Testis (tissue), 2 donors: ENCODE results near the gene ZSCAN32.

Source experiments
- POLR2A ChIP-seq: fragments of 450-650 bp; IDR thresholded peaks from one replicate; pipeline ENCODE4 v1.6.1; 2017; ENCODE audit warnings: antibody characterized with exemption, mild to moderate bottlenecking, moderate library complexity
- TF ChIP-seq, protein P1 (sequence below), 3 experiments: fragments of 450-650 bp in 2 of 3; fragments of 200-600 bp in 1 of 3; sonication (generic) in 1 of 3; IDR thresholded peaks; one replicate each; pipeline ENCODE4 v1.5.1; 2016 to 2019; ENCODE audit warnings: antibody characterized with exemption in 3 of 3, mild to moderate bottlenecking in 2 of 3, moderate library complexity in 1 of 3

DNA sequence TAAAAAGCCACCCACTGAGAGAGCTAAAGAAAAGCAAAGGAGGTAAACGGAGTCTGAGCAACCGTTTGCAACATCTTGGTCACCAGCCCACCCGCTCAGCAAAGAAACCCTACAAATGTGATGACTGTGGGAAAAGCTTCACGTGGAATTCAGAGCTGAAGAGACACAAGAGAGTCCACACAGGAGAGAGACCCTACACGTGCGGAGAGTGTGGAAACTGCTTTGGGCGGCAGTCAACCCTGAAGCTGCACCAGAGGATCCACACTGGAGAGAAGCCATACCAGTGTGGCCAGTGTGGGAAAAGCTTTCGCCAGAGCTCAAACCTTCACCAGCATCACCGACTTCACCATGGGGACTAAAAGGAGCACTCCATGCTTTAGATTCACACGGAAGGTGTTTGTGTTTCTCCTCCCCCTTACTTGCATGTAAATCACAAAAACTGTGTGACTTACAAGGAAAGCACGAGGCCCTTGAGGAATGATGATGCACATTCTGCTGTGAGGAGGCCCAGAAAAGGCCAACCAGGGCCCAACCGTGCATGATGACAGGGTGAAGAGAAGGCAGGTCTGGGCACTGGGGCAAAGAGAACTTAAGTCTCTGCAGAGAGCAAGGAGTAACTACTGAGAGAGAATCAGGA, 7.9 kb upstream of the ZSCAN32 start:
- no peak for TF ChIP-seq POLR2A
- TF ChIP-seq, protein P1, sequence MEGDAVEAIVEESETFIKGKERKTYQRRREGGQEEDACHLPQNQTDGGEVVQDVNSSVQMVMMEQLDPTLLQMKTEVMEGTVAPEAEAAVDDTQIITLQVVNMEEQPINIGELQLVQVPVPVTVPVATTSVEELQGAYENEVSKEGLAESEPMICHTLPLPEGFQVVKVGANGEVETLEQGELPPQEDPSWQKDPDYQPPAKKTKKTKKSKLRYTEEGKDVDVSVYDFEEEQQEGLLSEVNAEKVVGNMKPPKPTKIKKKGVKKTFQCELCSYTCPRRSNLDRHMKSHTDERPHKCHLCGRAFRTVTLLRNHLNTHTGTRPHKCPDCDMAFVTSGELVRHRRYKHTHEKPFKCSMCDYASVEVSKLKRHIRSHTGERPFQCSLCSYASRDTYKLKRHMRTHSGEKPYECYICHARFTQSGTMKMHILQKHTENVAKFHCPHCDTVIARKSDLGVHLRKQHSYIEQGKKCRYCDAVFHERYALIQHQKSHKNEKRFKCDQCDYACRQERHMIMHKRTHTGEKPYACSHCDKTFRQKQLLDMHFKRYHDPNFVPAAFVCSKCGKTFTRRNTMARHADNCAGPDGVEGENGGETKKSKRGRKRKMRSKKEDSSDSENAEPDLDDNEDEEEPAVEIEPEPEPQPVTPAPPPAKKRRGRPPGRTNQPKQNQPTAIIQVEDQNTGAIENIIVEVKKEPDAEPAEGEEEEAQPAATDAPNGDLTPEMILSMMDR (IDR thresholded peaks at IDR 0.05) = no peak
